Liver (tissue), 9 donors: Measurements from ENCODE around the gene LPIN3. TPM values are rescaled to one million over a fixed set of nuclear protein-coding genes. Genes with fewer than 3 reads are reported as not detected.
A peak's percentile ranks its signal among the peaks of the same experiment; 100 is the strongest.

ENCODE experiments used
- DNase-seq: peaks from one replicate; pipeline ENCODE4 v3.0.0-alpha.2; 2017; ENCODE audit warnings: low spot score
- H3K27ac ChIP-seq, 2 donors: one replicate each; pipeline ENCODE4 v1.7.0; 2013; ENCODE audit warnings: inconsistent platforms in 2 of 2, low read length in 2 of 2, control low read depth in 1 of 2, low read depth in 1 of 2, mild to moderate bottlenecking in 1 of 2
- H3K27me3 ChIP-seq, 4 donors: one replicate each; pipeline versions ENCODE4 v1.6.1 to v1.7.0; 2013; ENCODE audit warnings: low read length in 3 of 4, inconsistent platforms in 1 of 4, mild to moderate bottlenecking in 1 of 4, moderate library complexity in 1 of 4; ENCODE audit not compliant: control insufficient read depth in 4 of 4, insufficient read depth in 4 of 4
- H3K36me3 ChIP-seq, 4 donors: one replicate each; pipeline versions ENCODE4 v1.6.1 to v1.7.0; 2013; ENCODE audit warnings: low read length in 3 of 4, mild to moderate bottlenecking in 3 of 4, low read depth in 1 of 4, moderate library complexity in 1 of 4; ENCODE audit not compliant: control insufficient read depth in 4 of 4, insufficient read depth in 3 of 4
- H3K4me1 ChIP-seq, 4 donors: one replicate each; pipeline versions ENCODE4 v1.6.1 to v1.7.0; 2013; ENCODE audit warnings: low read length in 3 of 4, mild to moderate bottlenecking in 3 of 4, moderate library complexity in 1 of 4; ENCODE audit not compliant: control insufficient read depth in 4 of 4, insufficient read depth in 4 of 4
- H3K4me3 ChIP-seq, 3 donors: one replicate each; pipeline versions ENCODE4 v1.6.1 to v1.7.0; 2013; ENCODE audit warnings: low read length in 3 of 3, control low read depth in 1 of 3, low read depth in 1 of 3, mild to moderate bottlenecking in 1 of 3
- H3K9ac ChIP-seq, 2 donors: one replicate each; pipeline ENCODE4 v1.7.0; 2013; ENCODE audit warnings: low read length in 2 of 2, mild to moderate bottlenecking in 2 of 2, moderate library complexity in 2 of 2, control low read depth in 1 of 2, low read depth in 1 of 2
- H3K9me3 ChIP-seq, 4 donors: one replicate each; pipeline versions ENCODE4 v1.6.1 to v1.7.0; 2013; ENCODE audit warnings: low read length in 3 of 4; ENCODE audit not compliant: control insufficient read depth in 4 of 4
- CTCF ChIP-seq: fragments of 150-350 bp; IDR thresholded peaks from 2 replicates; pipeline ENCODE4 v1.5.1; 2017; ENCODE audit warnings: improper control_type of control experiment, low read depth, low read length; ENCODE audit not compliant: missing input control
- EGR1 ChIP-seq, 2 donors: IDR thresholded peaks; 2 replicates each; pipeline ENCODE4 v1.6.1; 2016 to 2018; ENCODE audit warnings: antibody characterized with exemption in 2 of 2, low read depth in 2 of 2
- FOXA1 ChIP-seq: IDR thresholded peaks from 2 replicates; pipeline ENCODE4 v1.6.1; 2016; ENCODE audit warnings: antibody characterized with exemption
- FOXA2 ChIP-seq: IDR thresholded peaks from 2 replicates; pipeline ENCODE4 v1.6.1; 2016; ENCODE audit warnings: antibody characterized with exemption
- GABPA ChIP-seq, 2 donors: IDR thresholded peaks in 1 of 2; conservative IDR thresholded peaks in 1 of 2; 2 replicates each; pipeline ENCODE4 v1.6.1; 2016; ENCODE audit warnings: antibody characterized with exemption in 2 of 2, mild to moderate bottlenecking in 1 of 2, moderate library complexity in 1 of 2
- HNF4A ChIP-seq, 2 donors: conservative IDR thresholded peaks; 2 replicates each; pipeline ENCODE4 v1.6.1; 2016; ENCODE audit warnings: antibody characterized with exemption in 2 of 2, mild to moderate bottlenecking in 2 of 2
- HNF4G ChIP-seq: IDR thresholded peaks from 2 replicates; pipeline ENCODE4 v1.6.1; 2016; ENCODE audit warnings: antibody characterized with exemption
- JUND ChIP-seq, 2 donors: IDR thresholded peaks; 2 replicates each; pipeline ENCODE4 v1.6.1; 2016; ENCODE audit warnings: antibody characterized with exemption in 2 of 2
- MAX ChIP-seq: IDR thresholded peaks from 2 replicates; pipeline ENCODE4 v1.6.1; 2016; ENCODE audit warnings: antibody characterized with exemption
- NR2F2 ChIP-seq: IDR thresholded peaks from 2 replicates; pipeline ENCODE4 v1.6.1; 2016; ENCODE audit warnings: antibody characterized with exemption
- RAD21 ChIP-seq, 2 donors: IDR thresholded peaks; 2 replicates each; pipeline ENCODE4 v1.6.1; 2016; ENCODE audit warnings: antibody characterized with exemption in 2 of 2, mild to moderate bottlenecking in 2 of 2
- REST ChIP-seq: IDR thresholded peaks from 2 replicates; pipeline ENCODE4 v1.6.1; 2016; ENCODE audit warnings: antibody characterized with exemption, mild to moderate bottlenecking
- RXRA ChIP-seq, 2 donors: IDR thresholded peaks; 2 replicates each; pipeline ENCODE4 v1.6.1; 2017 to 2018; ENCODE audit warnings: antibody characterized with exemption in 2 of 2, mild to moderate bottlenecking in 1 of 2
- SP1 ChIP-seq: IDR thresholded peaks from 2 replicates; pipeline ENCODE4 v1.6.1; 2018; ENCODE audit warnings: antibody characterized with exemption, mild to moderate bottlenecking
- YY1 ChIP-seq: IDR thresholded peaks from 2 replicates; pipeline ENCODE4 v1.6.1; 2016; ENCODE audit warnings: antibody characterized with exemption, mild to moderate bottlenecking
- ZBTB33 ChIP-seq: IDR thresholded peaks from 2 replicates; pipeline ENCODE4 v1.6.1; 2016; ENCODE audit warnings: antibody characterized with exemption
- WGBS: extraction: QIAGEN DNeasy Blood & Tissue Kit; methylation state at CpG from one replicate; pipeline ENCODE4 v1.1.7; 2013; 5-methylcytosine and 5-hydroxymethylcytosine counted together
- polyA plus RNA-seq, 2 donors: library from polyadenylated mRNA; stranded (reverse) in 1 of 2; unstranded in 1 of 2; fragments of 200-250 nt in 1 of 2; fragments of >200 nt in 1 of 2; fragmentation: Nextera tagmentation in 1 of 2; extraction: Ambion mirVana in 1 of 2; gene quantifications; one replicate each; pipeline versions ENCODE4 v1.2.1 to v1.2.3, GENCODE V29; 2013 to 2015
- total RNA-seq, 2 donors: library from RNA; depleted of rRNA; stranded (reverse); fragments of >200 nt; gene quantifications; one replicate each; pipeline ENCODE4 v1.2.3, GENCODE V29; 2014
- donor health status: healthy.
- donor health status: healthy.
- donor health status: healthy.
- donor health status: healthy.
- donor health status: healthy.

Gene LPIN3
- total and polyA plus RNA-seq, 4 donors = 1.5 to 32.4 (median 13.4) TPM

GRCh38 chr20:41316051-41316450 lies 24.6 kb upstream of the LPIN3 start (continued):
- TF ChIP-seq REST (peak; percentile 80), JUND (IDR thresholded peaks at IDR 0.05) (peak in 1 of 2 donors; percentile 68), ZBTB33 (peak; percentile 28), FOXA1 (no peak)

- peak overlapping the region; percentile 94 for H3K9ac ChIP-seq
- H3K27me3 ChIP-seq = no peaks in the 10 kb centered on the region
- H3K4me3 ChIP-seq = peak overlapping the region; percentile 82 to 96 (median 96)
- H3K27ac ChIP-seq = peak overlapping the region; percentile 95 to 98
- peak; percentile 87 for DNase-seq
- H3K36me3 ChIP-seq = peaks cover 0 to 2% (median 0%) of the 10 kb centered on the region in 4 donors
- TF ChIP-seq EGR1 (IDR thresholded peaks at IDR 0.05; ENCODE audit: low read depth in 2 of 2) = peak in 1 of 2 donors; percentile 46
- TF ChIP-seq RAD21 (IDR thresholded peaks at IDR 0.05) = peak in 1 of 2 donors; percentile 9
- peak; percentile 45 for TF ChIP-seq NR2F2
- TF ChIP-seq YY1 = peak; percentile 17
- TF ChIP-seq HNF4G = no peak
- TF ChIP-seq SP1 = no peak
- WGBS = 2% methylated on average over 66 of the region's 66 CpGs
- H3K9me3 ChIP-seq = no peaks in the 10 kb centered on the region
- H3K4me1 ChIP-seq = peaks cover 10 to 37% (median 25%) of the 10 kb centered on the region in 4 donors
Measured at GRCh38 chr20:41316602-41317545, 23.7 kb upstream of the LPIN3 start.

GRCh38 chr20:41317546-41318270 lies 22.9 kb upstream of the LPIN3 start, which contains the start of gene ZHX3:
Gene ZHX3, minus strand, starts transcription at chr20:41317731. Its CDS starts 112,815 bp downstream, at chr20:41204916.
- DNase-seq = peak; percentile 95
- peaks cover 0 to 2% (median 0%) of the 10 kb centered on the region in 4 donors for H3K36me3 ChIP-seq
- under 1% methylated on average over 64 of the region's 64 CpGs for WGBS
- H3K27me3 ChIP-seq = no peaks in the 10 kb centered on the region
- H3K27ac ChIP-seq = peak within 1 kb of the TSS; percentile 95 to 98
- peaks cover 10 to 37% (median 25%) of the 10 kb centered on the region in 4 donors for H3K4me1 ChIP-seq
- peak within 1 kb of the TSS; percentile 94 for H3K9ac ChIP-seq
- H3K4me3 ChIP-seq = peak within 1 kb of the TSS; percentile 82 to 96 (median 96)
- TF ChIP-seq MAX (no peak), NR2F2 (peak; percentile 80), HNF4A (conservative IDR thresholded peaks at IDR 0.05) (peak; percentile 73 to 74), YY1 (no peak), ZBTB33 (no peak), HNF4G (peak; percentile 64), FOXA1 (no peak), EGR1 (IDR thresholded peaks at IDR 0.05; ENCODE audit: low read depth in 2 of 2) (no peak), RXRA (IDR thresholded peaks at IDR 0.05) (peak; percentile 28 to 30), FOXA2 (no peak), SP1 (peak; percentile 29), CTCF (no peak), GABPA (IDR thresholded peaks at IDR 0.05 in 1 of 2, conservative IDR thresholded peaks at IDR 0.05 in 1 of 2) (no peak), RAD21 (IDR thresholded peaks at IDR 0.05) (peak in 1 of 2 donors; percentile 16)
- no peaks in the 10 kb centered on the region for H3K9me3 ChIP-seq
